Measurements from ENCODE around the gene OR8K3. TPM values are rescaled to one million over a fixed set of nuclear protein-coding genes. Genes with fewer than 3 reads are reported as not detected.

The OR8K3 gene
- total RNA-seq, 1 experiment from 2014 or later = not detected

DNA sequence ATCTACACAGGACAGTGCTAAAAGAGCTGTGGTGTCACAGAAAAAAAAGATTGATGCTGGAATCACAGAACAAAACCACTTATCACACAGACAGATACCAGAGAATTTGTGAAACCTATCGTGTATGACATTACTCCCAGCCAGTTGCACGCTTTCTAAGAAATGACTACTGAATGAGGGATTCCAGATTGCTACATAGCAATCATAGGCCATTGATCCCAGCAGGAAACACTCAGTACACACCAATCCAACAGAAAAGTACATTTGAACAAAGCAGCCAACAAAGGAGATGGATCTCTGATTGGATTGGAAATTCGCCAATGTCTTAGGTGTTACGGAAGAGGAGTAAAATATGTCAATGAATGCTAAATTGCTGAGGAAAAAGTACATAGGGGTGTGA lies 18.0 kb upstream of the OR8K3 start:
- POLR2A ChIA-PET = no interaction called here
- CTCF ChIA-PET = no interaction called here
- intact Hi-C loops (cut with micrococcal nuclease) = no loop called here
- peaks cover 11% of the 10 kb centered on the region for H3K9me3 Mint-ChIP-seq (ENCODE audit: unreplicated experiment)
- no peaks in the 10 kb centered on the region for H3K36me3 Mint-ChIP-seq (ENCODE audit: insufficient read depth, unreplicated experiment)
- BruUV-seq (replicated peaks) = no TSS peak
- DNase-seq (ENCODE audit: unreplicated experiment) = no peak
- H3K4me1 Mint-ChIP-seq (ENCODE audit: insufficient read depth, unreplicated experiment) = no peaks in the 10 kb centered on the region
- no peaks in the 10 kb centered on the region for H3K27me3 Mint-ChIP-seq (ENCODE audit: insufficient read depth, unreplicated experiment)
- TF ChIP-seq CTCF (IDR thresholded peaks at IDR 0.05; ENCODE audit: unreplicated experiment) = no peak
- no peak overlapping the region for H3K4me3 Mint-ChIP-seq (ENCODE audit: unreplicated experiment)
- no peak overlapping the region for H3K27ac Mint-ChIP-seq (ENCODE audit: low read depth, unreplicated experiment)

DNA sequence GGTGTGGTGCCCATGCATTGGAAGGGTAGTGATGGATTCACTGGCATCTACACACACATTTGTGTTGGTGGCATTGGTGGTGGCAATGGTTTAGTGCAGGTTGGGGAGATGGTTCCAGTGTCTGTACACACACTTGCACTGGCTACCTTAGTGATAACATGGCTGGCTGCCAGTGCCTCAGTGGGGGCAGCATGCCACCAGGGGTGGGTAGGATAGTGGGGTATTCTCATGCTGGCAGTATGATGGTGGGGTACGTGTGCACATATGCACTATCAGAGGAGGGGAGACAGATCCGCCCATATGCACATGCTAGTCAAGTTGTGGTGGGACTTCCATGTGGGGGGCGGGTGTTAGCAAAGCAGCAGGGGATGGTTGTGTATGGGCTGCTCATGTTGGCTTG lies 7.1 kb upstream of the OR8K3 start:
- Mint-ChIP-seq H3K36me3 (ENCODE audit: insufficient read depth, unreplicated experiment) (no peaks in the 10 kb centered on the region), H3K4me3 (ENCODE audit: unreplicated experiment) (no peak overlapping the region), H3K27me3 (ENCODE audit: insufficient read depth, unreplicated experiment) (no peaks in the 10 kb centered on the region), H3K4me1 (ENCODE audit: insufficient read depth, unreplicated experiment) (no peaks in the 10 kb centered on the region), H3K9me3 (ENCODE audit: unreplicated experiment) (peaks cover 57% of the 10 kb centered on the region), H3K27ac (ENCODE audit: low read depth, unreplicated experiment) (no peak overlapping the region)
- no peak for TF ChIP-seq CTCF (IDR thresholded peaks at IDR 0.05; ENCODE audit: unreplicated experiment)
- ChIA-PET POLR2A (no interaction called here), CTCF (no interaction called here)
- BruUV-seq (replicated peaks) = no TSS peak
- no peak for DNase-seq (ENCODE audit: unreplicated experiment)
- intact Hi-C loops (cut with micrococcal nuclease) = no loop called here

GRCh38 chr11:56331861-56332491 lies 17.0 kb downstream of the OR8K3 start:
- TF ChIP-seq CTCF (IDR thresholded peaks at IDR 0.05; ENCODE audit: unreplicated experiment) = no peak
- DNase-seq (ENCODE audit: unreplicated experiment) = no peak
- Mint-ChIP-seq H3K4me1 (ENCODE audit: insufficient read depth, unreplicated experiment) (no peaks in the 10 kb centered on the region), H3K27me3 (ENCODE audit: insufficient read depth, unreplicated experiment) (no peaks in the 10 kb centered on the region), H3K4me3 (ENCODE audit: unreplicated experiment) (no peak overlapping the region), H3K9me3 (ENCODE audit: unreplicated experiment) (peaks cover 18% of the 10 kb centered on the region), H3K27ac (ENCODE audit: low read depth, unreplicated experiment) (no peak overlapping the region), H3K36me3 (ENCODE audit: insufficient read depth, unreplicated experiment) (no peaks in the 10 kb centered on the region)
- intact Hi-C loops (cut with micrococcal nuclease) = no loop called here
- BruUV-seq (replicated peaks) = no TSS peak
- CTCF ChIA-PET = interaction anchor here (0.5 kb wide), 1 partner anchor 305 kb away, joined by 3 read pairs; no protein-coding TSS in a partner anchor
- POLR2A ChIA-PET = no interaction called here

GRCh38 chr11:56333156-56333555 lies 18.2 kb downstream of the OR8K3 start:
- no peak for DNase-seq (ENCODE audit: unreplicated experiment)
- H3K27ac Mint-ChIP-seq (ENCODE audit: low read depth, unreplicated experiment) = no peak overlapping the region
- no peak overlapping the region for H3K4me3 Mint-ChIP-seq (ENCODE audit: unreplicated experiment)
- intact Hi-C loops (cut with micrococcal nuclease) = no loop called here
- peaks cover 11% of the 10 kb centered on the region for H3K9me3 Mint-ChIP-seq (ENCODE audit: unreplicated experiment)
- H3K4me1 Mint-ChIP-seq (ENCODE audit: insufficient read depth, unreplicated experiment) = no peaks in the 10 kb centered on the region
- BruUV-seq (replicated peaks) = no TSS peak
- H3K36me3 Mint-ChIP-seq (ENCODE audit: insufficient read depth, unreplicated experiment) = no peaks in the 10 kb centered on the region
- CTCF ChIA-PET = no interaction called here
- POLR2A ChIA-PET = no interaction called here
- no peak for TF ChIP-seq CTCF (IDR thresholded peaks at IDR 0.05; ENCODE audit: unreplicated experiment)
- H3K27me3 Mint-ChIP-seq (ENCODE audit: insufficient read depth, unreplicated experiment) = no peaks in the 10 kb centered on the region
